Kasumi-1 (cell line): ENCODE measurements around the gene CRELD2.
A peak's percentile ranks its signal among the peaks of the same experiment; 100 is the strongest.

Experiments used
- DNase-seq, 2 experiments: peaks; one replicate each; lab custom pipeline; 2025; lab: John Stamatoyannopoulos, UW

CRELD2 gene

DNA sequence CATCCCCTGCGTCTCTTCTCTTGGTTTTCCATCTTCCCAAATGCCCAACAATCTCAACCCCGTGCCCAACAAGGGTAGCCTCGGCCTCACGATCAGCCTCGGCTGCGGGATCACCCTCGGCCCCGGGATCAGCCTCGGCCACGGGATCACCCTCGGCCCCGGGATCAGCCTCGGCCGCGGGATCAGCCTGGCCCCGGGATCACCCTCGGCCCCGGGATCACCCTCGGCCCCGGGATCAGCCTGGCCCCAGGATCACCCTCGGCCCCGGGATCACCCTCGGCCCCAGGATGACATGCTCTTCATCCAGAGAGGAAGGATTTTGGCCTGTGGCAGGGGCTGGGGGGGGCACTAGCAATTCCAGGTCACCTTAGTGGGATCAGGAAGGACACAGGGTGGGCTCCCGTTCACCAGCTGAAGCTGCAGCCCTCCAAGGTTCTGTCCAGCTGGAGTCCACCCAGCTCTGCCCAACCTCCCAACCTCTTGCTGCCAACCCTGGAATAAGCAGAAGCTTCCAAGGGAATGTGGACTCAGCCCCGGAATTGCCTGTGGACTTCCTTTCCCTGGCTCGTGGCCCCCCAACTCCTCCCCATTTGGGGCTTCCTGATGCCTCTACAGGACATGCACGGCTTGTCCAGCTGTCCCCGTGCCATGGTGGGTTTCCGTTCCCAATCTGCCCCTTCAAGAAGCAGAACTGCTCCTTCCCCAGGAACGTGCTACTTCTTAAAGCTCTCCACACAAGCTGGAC, 6.4 kb upstream of the CRELD2 start:
- DNase-seq, result no peak

DNA sequence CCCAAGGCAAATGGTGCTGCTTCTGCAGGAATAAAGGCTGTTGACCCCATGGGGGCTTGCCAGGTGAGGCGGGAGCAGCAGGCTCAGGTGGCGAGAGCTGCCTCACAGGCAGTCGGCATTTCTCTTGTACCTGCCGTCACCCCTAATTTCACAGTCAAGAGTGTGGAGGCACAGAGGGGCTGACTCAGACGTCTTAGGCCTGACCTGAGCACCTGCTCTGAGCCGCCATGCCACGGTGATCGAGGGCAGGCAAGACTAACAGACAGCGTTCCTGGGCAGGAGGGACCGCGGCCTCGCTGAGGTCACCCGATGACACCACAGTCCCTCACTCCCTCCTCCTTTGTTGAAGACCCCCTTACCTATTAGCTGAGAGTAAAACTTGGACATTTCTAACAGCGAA, 5.4 kb upstream of the CRELD2 start:
- no peak for DNase-seq

DNA sequence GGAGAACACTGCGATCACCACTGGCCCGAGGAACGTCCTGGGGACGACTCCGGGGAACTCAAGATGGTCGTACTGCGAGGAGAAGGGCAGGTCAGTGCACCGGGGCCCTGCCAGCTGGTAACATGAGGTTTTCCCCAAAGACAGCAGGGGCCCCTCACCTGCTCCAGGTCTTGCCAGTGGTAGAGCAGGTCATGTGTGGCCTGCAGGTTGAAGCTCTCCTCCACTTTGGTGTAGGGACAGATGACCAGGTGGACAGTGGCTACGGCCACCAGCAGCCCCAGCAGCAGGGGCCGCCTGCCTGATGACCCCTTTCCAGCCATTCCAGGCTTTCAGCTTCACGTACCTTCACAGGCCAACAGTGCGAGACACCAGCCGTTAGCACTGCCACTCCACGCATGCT, 5.0 kb upstream of the CRELD2 start:
- no peak for DNase-seq

GRCh38 chr22:49914256-49914655, 4.2 kb upstream of the CRELD2 start:
- DNase-seq, result no peak

- no peak for DNase-seq
These were observed 2.8 kb upstream of the CRELD2 start for GRCh38 chr22:49915610-49916009.

DNA sequence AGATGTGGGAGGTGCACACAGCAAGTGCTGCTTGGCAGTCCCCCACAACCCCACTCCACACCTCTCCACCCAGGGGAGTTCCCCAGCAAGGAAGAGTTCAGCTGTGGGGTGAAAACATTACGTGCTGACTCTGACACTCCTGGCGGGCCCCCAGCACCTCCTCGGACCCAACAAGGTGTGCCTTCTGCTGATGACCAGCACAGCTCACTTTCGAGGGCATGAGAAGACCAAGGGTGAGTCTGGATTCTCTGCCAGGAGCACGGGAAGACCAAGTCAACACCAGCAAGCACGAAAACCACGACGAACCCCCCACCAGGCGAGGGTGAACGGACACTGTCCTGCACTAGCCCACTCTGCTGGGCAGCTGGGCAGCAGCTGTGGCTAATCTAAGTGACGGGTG, 1.6 kb upstream of the CRELD2 start:
- no peak for DNase-seq

- no peak for DNase-seq
These were observed 762 bp downstream of the CRELD2 start for GRCh38 chr22:49918911-49919881.

DNA sequence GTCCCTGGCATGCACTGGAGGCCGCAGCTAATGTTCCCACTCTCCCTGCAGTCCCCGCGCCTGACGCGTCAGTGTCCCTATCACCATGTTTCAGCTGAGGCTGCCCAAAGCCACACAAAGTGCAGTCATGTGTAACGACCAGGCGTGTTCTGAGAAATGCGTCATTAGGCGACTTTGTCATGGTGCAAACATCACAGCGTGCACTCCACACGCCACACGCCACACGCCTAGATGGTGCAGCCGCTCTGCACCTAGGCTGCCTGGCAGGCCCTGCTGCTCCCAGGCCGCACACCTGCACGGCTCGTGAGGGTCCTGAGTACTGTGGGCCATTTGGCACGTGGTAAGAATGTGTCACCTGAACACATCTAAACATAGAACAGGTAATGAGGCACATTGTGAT, 2.4 kb downstream of the CRELD2 start:
- no peak for DNase-seq

DNA sequence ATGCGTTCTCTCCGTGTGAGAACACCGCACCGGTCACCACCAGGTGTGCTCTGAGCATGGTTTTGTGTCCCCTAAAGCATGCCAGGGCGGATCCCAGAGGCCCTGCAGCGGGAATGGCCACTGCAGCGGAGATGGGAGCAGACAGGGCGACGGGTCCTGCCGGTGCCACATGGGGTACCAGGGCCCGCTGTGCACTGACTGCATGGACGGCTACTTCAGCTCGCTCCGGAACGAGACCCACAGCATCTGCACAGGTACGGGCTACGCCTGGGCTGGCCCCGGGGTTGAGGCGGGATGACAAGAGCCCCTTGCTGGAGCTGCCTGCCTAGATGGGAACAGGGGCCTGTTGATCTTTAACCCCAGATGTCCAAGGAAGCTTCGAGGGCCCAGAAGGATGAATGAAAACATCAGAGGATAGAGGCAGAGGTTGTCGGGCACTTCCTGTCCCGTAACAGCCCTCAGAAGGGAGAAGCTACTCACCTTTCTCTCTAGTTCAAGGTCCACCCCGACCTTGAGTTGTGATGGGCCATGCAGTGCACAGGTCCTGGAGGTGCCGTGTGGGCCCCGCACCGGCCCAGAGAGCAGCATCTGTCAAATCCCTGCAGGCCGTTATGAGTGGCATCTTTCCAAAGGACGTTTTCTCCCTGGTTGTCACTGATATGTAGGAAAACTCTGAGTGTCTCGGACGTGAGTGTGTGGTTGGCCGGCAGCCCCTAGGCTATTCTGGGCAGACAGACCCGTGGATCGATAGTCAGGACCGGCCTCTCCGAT, 3.3 kb downstream of the CRELD2 start:
- no peak for DNase-seq

DNA sequence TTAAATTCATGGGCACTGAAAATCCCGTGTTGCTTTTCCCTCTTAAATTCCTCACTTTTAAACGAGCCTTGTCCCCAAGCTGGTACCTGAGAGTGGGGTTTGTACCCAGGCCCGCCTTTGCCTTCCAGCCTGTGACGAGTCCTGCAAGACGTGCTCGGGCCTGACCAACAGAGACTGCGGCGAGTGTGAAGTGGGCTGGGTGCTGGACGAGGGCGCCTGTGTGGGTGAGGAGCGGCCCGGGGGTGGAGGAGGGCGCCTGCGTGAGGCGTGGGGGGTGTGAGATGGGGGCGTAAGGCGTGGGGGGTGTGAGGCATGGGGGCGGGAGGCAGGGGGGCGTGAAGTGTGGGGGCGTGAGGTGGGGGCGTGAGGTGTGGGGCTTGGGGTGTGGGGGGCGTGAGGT, 4.0 kb downstream of the CRELD2 start:
- no peak for DNase-seq

DNA sequence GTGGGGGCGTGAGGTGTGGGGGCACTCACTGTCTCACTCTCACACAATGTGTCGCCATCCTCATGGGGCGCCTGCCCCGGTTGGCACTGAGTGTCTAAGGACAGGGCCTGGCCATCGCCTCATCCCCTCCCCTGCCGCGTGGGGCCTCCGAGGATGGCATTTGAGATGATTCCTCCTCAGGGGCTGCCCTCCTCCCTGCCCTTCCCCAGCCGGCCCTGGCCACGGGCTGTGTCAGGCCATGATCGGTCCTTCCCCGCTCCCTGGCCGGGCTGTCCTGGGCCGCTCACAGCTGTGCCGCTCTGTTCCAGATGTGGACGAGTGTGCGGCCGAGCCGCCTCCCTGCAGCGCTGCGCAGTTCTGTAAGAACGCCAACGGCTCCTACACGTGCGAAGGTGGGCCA, 4.5 kb downstream of the CRELD2 start:
- no peak for DNase-seq

DNA sequence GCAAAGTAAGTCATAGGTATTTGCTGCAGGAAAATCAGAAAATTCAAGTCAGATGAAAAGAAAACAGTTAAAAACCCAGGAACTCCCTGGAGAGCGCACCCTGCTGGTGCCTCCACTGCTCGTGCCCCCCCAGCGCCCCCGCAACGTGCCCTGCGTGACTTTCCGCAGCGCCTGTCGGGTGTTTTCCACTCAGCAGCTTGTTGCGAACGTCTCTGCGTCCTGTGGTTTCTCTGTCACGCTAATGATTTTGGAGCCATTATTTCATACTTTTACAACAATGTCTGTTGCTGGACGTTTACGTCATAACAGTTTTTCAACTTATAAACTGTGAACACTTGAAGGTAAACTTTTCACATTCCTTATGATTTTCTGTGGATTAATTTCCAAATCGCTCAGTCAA, 5.0 kb downstream of the CRELD2 start:
- DNase-seq, result no peak

DNA sequence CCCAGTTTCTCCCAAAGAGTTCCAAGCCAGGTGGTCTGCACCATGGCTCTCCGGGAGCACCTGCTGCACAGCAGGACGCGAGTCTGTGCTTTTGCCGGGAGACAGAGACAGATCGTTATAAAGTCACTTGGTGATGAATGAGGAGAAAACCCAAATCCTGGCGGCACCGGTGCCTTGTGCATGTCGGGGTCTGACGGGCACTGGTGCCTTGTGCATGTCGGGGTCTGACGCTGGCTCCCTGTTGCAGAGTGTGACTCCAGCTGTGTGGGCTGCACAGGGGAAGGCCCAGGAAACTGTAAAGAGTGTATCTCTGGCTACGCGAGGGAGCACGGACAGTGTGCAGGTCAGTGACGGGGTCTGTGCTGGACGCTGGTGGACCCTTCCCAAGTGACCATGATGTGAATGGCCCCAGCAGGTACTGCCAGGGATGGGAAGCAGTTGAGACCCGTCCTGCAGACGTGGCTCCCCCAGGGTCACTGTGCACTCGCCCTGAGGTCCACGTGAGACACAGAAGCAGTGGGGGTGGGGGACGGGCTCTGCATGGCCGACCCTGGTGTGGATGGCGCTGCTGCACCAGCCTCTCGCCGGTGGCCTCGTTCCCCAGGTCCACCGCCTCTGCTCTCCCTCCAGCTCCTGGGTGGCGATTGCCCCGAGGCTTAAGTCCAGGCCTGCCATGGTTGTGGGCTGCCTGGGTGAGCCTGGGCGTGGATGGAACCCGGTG, 5.8 kb downstream of the CRELD2 start:
- DNase-seq, result no peak

DNA sequence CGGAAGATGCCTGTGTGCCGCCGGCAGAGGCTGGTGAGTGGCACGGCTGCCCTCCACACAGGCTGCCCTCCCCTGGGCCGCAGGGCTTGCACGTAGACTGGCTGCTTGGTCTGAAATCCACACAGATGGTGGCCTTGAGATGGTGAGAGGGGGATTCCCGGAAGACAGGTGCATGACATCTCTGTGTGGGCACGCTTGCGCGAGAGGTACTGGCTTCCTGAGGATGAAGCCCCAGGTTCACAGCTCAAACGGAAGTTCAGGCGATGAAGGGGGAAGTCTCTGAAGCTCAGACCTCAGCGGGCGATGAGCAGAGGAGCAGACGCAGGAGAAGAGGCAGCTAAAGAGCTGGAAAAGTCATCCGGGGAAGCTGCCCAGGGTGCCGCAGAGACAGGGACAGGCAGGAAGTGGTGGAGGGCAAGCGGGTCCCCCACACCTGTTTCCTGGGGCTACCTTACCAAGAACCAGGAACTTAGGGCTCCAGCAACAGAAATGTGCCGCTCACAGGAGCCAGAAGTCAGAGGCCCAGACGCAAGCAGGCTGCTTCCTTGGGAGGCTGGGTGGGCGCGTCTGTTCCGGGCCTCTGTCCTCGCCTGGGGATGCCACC, 7.2 kb downstream of the CRELD2 start:
- peak; percentile 90 for DNase-seq

GRCh38 chr22:49926916-49927315, 8.5 kb downstream of the CRELD2 start:
- no peak for DNase-seq

GRCh38 chr22:49927483-49928184, 9.2 kb downstream of the CRELD2 start:
- no peak for DNase-seq

DNA sequence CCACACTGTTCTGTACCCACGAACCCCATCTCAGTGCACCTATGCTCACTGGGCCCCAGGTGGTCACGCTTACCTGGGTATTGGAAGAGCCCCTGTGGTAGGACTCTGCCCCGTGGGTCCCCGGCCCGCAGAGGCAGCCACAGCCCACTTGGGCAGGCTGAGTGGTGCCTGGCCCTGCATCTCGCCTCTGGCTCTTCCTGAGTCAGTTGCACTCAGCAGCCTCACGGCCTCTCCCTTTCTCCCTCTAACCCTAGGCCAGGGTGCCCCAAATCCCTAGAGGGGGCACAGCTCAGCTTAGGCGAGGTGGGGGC, 9.7 kb downstream of the CRELD2 start:
- no peak for DNase-seq

- DNase-seq, result no peak
These were observed 10.2 kb downstream of the CRELD2 start for GRCh38 chr22:49928555-49929210.

DNA sequence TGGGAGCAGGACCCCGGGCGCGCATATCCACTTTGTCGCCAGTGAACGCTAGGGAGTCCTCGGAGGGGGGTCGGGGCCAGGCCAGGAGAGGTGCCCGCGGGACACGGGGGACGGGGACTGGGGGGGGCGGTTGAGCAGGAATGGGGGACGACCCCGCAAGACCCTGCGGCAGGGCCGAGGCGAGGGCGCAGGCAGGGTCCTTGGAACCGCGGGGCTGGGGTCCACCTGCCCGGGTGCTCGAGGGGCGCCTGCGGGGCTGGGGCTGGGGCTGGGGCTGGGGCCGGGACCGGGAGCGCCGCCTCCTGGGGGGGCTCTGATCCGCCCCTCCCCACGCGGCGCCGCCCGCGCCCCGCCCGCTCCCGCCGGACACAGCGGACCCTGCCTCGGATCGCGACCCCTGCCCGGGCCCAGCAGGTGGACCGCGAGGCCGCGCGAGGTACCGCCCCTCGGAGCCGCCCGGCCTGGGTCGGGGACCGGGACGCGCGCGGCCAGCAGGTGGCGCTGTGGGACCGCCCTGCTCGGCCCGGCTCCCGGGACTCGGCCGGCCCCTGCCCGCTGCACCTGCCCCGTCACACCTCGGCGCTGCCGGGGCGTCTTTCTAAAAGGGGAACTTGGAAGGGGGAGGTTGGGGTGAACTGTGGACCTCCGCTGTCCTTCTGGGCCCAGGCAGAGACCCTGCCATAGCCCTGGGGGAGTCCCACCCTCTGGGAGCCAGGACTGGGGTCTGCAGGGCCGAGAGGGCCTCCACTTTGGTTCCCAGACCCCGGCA, 11.0 kb downstream of the CRELD2 start:
- DNase-seq, result peak; percentile 24 to 28
